VCaP (cell line): ENCODE measurements around the gene CAPN5.
A peak's percentile ranks its signal among the peaks of the same experiment; 100 is the strongest.

Experiments
- H3K27ac ChIP-seq: fragments of 450-650 bp; 2 replicates; pipeline ENCODE4 v1.5.1; 2017
- TF ChIP-seq, protein P1 (sequence below): fragments of 450-650 bp; conservative IDR thresholded peaks from 2 replicates; pipeline ENCODE4 v1.5.1; 2017; ENCODE audit warnings: mild to moderate bottlenecking, moderate library complexity

CAPN5 gene

GRCh38 chr11:77126861-77127234 is 60.1 kb downstream of the CAPN5 start:
- peak overlapping the region; percentile 36; the same call in 1 of the 2 replicates for H3K27ac ChIP-seq
- TF ChIP-seq, protein P1, sequence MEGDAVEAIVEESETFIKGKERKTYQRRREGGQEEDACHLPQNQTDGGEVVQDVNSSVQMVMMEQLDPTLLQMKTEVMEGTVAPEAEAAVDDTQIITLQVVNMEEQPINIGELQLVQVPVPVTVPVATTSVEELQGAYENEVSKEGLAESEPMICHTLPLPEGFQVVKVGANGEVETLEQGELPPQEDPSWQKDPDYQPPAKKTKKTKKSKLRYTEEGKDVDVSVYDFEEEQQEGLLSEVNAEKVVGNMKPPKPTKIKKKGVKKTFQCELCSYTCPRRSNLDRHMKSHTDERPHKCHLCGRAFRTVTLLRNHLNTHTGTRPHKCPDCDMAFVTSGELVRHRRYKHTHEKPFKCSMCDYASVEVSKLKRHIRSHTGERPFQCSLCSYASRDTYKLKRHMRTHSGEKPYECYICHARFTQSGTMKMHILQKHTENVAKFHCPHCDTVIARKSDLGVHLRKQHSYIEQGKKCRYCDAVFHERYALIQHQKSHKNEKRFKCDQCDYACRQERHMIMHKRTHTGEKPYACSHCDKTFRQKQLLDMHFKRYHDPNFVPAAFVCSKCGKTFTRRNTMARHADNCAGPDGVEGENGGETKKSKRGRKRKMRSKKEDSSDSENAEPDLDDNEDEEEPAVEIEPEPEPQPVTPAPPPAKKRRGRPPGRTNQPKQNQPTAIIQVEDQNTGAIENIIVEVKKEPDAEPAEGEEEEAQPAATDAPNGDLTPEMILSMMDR: no peak

DNA sequence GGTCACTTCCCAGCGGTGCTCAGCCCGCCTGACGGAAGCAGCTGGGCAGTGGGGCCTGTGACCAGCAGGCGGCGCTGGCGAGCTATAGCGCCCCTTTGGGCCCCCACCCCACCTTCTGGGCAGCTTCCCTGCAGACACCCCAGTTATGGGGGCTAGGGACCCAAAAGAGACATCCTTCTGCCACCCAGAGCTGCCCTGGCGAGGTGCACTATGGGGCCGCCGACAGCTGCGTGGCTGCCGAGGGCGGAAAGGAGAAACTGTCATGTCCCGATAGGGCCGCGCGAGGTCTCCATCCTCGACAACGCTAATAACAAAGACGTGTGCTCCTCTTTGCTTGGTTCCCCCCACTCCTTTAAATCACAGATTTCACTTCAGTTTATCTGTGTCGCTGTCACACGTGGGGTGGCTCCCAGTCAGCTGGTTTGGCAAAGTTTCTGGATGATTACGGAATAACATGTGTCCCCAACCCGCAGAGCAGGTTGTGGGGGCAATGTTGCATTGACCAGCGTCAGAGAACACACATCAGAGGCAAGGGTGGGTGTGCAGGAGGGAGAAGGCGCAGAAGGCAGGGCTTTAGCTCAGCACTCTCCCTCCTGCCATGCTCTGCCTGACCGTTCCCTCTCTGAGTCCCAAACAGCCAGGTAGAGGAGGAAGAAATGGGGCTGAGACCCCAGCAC is 60.6 kb downstream of the CAPN5 start:
- TF ChIP-seq, protein P1: peak; percentile 99
- peak overlapping the region; percentile 36; the same call in 1 of the 2 replicates for H3K27ac ChIP-seq

GRCh38 chr11:77127920-77128691 is 61.3 kb downstream of the CAPN5 start, which contains the start of gene MYO7A:
Gene MYO7A (plus strand): TSS chr11:77128246. CDS start chr11:77130635, 2,389 bp downstream.
- TF ChIP-seq, protein P1: no peak
- H3K27ac ChIP-seq: peak within 1 kb of the TSS; percentile 36; the same call in 1 of the 2 replicates

- H3K27ac ChIP-seq: no peak overlapping the region
- TF ChIP-seq, protein P1: no peak
These were observed 62.5 kb downstream of the CAPN5 start for GRCh38 chr11:77129069-77129841.

DNA sequence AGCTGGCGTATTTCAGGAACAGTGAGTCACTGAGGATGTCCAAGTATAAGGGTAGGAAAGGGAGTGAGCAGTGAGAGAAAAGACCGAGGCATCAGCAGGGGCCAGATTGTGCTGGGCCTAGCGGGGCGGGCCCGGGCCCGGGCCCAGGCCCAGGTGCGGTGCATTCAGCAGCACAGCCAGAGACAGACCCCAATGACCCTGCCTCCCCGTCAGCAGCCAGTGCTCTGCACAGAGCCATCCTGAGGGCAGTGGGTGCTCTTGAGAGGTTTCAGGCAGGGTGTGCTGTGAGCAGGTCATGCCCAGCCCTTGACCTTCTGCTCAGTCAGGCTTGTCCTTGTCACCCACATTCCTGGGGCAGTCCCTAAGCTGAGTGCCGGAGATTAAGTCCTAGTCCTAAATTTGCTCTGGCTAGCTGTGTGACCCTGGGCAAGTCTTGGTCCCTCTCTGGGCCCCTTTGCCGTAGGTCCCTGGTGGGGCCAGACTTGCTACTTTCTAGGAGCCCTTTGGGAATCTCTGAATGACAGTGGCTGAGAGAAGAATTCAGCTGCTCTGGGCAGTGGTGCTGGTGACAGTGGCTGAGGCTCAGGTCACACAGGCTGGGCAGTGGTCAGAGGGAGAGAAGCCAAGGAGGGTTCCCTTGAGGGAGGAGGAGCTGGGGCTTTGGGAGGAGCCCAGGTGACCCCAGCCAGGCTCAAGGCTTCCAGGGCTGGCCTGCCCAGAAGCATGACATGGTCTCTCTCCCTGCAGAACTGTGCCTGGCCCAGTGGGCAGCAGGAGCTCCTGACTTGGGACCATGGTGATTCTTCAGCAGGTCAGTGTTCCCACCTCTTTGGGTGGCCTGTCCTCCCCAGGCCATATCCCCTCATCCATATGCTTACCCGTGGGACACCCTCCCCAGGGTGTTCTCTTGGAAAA is 63.3 kb downstream of the CAPN5 start:
- TF ChIP-seq, protein P1: no peak

GRCh38 chr11:77130763-77131513 is 64.2 kb downstream of the CAPN5 start:
- TF ChIP-seq, protein P1: no peak
- no peak overlapping the region for H3K27ac ChIP-seq

More for the DNA sequence above, 63.3 kb downstream of the CAPN5 start:
- no peak overlapping the region for H3K27ac ChIP-seq
